BE2C (cell line): ENCODE results near the gene HSF5.
A peak's percentile ranks its signal among the peaks of the same experiment; 100 is the strongest.

ENCODE experiments used
- DNase-seq: peaks from one replicate; pipeline ENCODE4 v3.0.0-alpha.2; 2020
- H3K27me3 ChIP-seq: fragments of 250-450 bp; sonication (Bioruptor Pico); 2 replicates; pipeline ENCODE4 v1.5.1; 2020; ENCODE audit warnings: mild to moderate bottlenecking
- H3K36me3 ChIP-seq: fragments of 250-450 bp; sonication (Bioruptor Pico); 2 replicates; pipeline ENCODE4 v1.5.1; 2020; ENCODE audit warnings: mild to moderate bottlenecking
- H3K4me1 ChIP-seq: fragments of 250-450 bp; sonication (Bioruptor Pico); 2 replicates; pipeline ENCODE4 v1.5.1; 2020
- H3K4me3 ChIP-seq: 2 replicates; pipeline ENCODE4 v1.5.1; 2011; ENCODE audit warnings: low read depth, low read length
- H3K9me3 ChIP-seq: fragments of 250-450 bp; sonication (Bioruptor Pico); 2 replicates; pipeline ENCODE4 v1.5.1; 2020
- TF ChIP-seq, protein P1 (sequence below): IDR thresholded peaks from 2 replicates; pipeline ENCODE4 v1.5.1; 2012; ENCODE audit warnings: mild to moderate bottlenecking, low read depth, low read length

HSF5 gene

DNA sequence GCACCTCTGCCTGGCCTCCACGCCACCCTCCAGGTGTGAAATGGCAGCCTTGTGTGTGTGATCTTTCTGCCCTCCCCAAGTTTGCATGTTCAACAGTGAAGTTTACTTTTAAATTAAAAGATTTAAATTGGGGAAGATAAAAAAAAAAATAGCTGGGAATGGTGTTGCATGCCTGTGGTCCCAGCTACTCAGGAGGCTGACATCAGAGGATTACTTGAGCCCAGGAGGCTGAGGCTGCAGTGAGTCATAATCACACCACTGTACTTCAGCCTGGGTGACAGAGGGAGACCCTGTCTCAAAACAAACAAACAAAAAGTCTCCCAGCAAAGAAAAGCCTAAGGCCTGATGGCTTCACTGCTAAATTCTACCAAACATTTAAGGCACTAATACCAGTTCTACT is 35.5 kb downstream of the HSF5 start:
- H3K27me3 ChIP-seq, result peaks cover 23% of the 10 kb centered on the region
- no peaks in the 10 kb centered on the region for H3K9me3 ChIP-seq
- DNase-seq, result no peak
- H3K36me3 ChIP-seq, result no peaks in the 10 kb centered on the region
- no peak overlapping the region for H3K4me3 ChIP-seq
- no peaks in the 10 kb centered on the region for H3K4me1 ChIP-seq
- TF ChIP-seq, protein P1, sequence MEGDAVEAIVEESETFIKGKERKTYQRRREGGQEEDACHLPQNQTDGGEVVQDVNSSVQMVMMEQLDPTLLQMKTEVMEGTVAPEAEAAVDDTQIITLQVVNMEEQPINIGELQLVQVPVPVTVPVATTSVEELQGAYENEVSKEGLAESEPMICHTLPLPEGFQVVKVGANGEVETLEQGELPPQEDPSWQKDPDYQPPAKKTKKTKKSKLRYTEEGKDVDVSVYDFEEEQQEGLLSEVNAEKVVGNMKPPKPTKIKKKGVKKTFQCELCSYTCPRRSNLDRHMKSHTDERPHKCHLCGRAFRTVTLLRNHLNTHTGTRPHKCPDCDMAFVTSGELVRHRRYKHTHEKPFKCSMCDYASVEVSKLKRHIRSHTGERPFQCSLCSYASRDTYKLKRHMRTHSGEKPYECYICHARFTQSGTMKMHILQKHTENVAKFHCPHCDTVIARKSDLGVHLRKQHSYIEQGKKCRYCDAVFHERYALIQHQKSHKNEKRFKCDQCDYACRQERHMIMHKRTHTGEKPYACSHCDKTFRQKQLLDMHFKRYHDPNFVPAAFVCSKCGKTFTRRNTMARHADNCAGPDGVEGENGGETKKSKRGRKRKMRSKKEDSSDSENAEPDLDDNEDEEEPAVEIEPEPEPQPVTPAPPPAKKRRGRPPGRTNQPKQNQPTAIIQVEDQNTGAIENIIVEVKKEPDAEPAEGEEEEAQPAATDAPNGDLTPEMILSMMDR, result no peak

DNA sequence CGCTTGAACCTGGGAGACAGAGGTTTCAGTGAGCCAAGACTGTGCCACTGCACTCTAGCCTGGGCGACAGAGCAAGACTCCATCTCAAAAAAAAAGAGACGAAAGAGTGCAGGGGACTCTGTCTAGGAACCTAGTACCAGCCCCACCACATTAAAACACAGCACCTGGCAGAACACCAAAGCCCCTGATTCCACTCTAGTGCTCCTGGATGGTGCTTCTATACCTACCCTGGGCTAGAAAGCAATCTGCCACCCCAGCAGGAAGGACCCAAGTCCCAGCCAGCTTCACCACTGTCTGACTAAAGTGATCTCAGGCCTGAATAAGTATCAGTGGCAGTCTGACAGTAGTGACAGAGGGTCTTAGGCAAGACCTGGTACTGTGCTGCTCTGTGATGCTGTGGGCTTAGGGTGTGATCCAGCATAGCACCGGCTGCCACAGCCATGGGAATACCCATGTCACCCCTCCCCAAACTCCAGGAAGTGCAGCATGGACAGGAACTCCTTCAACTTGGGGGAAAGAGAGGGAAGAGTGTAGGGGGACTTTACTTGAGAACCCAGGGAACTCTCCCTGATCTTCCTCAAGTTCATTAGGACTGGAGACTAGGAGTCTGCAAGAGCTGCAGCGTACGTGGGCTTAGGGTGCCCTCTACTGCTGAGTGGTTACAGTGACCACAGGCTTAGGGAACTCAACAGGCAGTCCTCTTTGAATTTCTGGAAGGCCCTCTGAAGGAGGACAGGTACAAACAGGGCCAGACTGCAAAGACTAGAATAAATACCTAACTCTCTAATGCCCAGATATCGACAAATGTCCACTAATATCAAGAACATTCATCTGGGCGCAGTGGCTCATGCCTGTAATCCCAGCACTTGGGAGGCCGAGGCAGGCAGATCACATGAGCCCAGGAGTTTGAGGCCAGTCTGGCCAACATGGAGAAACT is 40.9 kb downstream of the HSF5 start:
- TF ChIP-seq, protein P1, result peak; percentile 96
- no peaks in the 10 kb centered on the region for H3K9me3 ChIP-seq
- DNase-seq, result peak; percentile 83
- peaks cover 32% of the 10 kb centered on the region for H3K27me3 ChIP-seq
- H3K36me3 ChIP-seq, result no peaks in the 10 kb centered on the region
- H3K4me1 ChIP-seq, result no peaks in the 10 kb centered on the region
- H3K4me3 ChIP-seq, result no peak overlapping the region

DNA sequence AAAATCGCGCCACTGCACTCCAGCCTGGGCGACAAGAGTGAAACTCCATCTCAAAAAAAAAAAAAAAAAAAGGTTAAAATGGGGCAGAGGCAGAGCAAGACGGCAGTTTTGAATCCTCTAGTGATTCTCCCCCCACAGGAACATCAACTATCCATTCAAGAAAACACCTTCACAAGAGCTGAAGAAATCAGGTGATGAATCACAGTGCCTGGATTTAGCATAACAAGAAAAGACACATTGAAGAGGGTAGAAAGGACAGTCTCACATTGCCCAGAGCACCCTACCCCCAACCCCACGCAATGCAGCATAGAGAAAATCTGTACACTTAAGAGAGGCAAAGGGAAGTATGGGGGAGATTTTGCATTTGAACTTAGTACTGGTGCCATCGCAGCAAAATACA is 42.1 kb downstream of the HSF5 start:
- no peak for DNase-seq
- no peaks in the 10 kb centered on the region for H3K4me1 ChIP-seq
- H3K4me3 ChIP-seq, result no peak overlapping the region

DNA sequence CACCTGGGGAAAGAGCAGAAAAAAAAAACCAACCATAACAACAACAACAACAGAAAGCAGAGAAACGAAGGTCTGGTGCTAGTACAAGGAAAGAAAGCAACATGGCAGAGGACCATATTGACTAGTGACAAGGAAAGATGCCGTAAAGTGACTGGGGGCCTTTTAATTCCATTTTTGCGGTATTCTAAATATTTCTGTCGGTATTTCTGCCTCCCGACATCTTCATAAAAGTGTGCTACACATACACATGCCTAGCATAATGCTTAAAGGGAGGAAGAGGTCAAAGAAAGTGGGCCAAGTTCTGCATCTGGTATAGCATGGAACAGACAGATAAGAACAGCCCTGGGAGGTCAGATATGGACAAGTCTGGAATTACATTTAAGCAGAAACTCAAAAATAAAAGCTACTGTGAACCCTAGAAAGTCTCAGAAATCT is 51.4 kb downstream of the HSF5 start:
- DNase-seq, result no peak

More for the DNA sequence above, 42.1 kb downstream of the HSF5 start:
- no peaks in the 10 kb centered on the region for H3K36me3 ChIP-seq
- TF ChIP-seq, protein P1, result no peak
- H3K27me3 ChIP-seq, result peaks cover 44% of the 10 kb centered on the region
- H3K9me3 ChIP-seq, result no peaks in the 10 kb centered on the region

DNA sequence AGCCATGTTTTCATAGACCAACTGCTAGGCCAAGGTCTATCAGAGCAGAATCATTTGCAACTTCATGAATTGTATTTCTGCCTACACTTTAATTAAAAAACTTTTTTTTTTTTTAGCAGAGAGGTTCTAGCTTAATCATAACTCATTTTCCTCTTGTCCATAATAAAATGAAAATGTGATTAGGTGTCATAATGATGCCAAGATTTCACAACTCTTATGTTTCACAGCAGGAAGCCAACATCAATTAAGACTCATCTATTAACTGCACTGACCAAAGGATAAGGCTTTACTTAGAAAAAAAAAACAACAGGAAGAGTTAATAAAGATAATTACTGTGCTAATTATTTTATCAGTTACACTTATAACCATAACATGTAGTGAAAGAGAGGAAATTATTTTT is 52.0 kb downstream of the HSF5 start:
- Histone ChIP-seq H3K9me3 (no peaks in the 10 kb centered on the region), H3K27me3 (peaks cover 47% of the 10 kb centered on the region), H3K36me3 (no peaks in the 10 kb centered on the region), H3K4me1 (no peaks in the 10 kb centered on the region), H3K4me3 (no peak overlapping the region)
- no peak for DNase-seq
- TF ChIP-seq, protein P1, result no peak

More for the DNA sequence above, 51.4 kb downstream of the HSF5 start:
- Histone ChIP-seq H3K9me3 (no peaks in the 10 kb centered on the region), H3K4me1 (no peaks in the 10 kb centered on the region), H3K27me3 (peaks cover 50% of the 10 kb centered on the region), H3K4me3 (no peak overlapping the region), H3K36me3 (no peaks in the 10 kb centered on the region)
- TF ChIP-seq, protein P1, result no peak
